ENCODE results near the gene CDK8.

GRCh38 chr13:26280295-26280694 is 26.4 kb downstream of the CDK8 start:
- TF ChIP-seq CEBPB (tag; IDR thresholded peaks at IDR 0.05), result no peak
- TF ChIP-seq TCF7 (IDR thresholded peaks at IDR 0.05; ENCODE audit: borderline replicate concordance), result no peak
- no peak for TF ChIP-seq CTCF (IDR thresholded peaks at IDR 0.05 in 2 of 3, conservative IDR thresholded peaks at IDR 0.05 in 1 of 3; ENCODE audit: insufficient read depth in 2 of 3, low read depth in 1 of 3, low read length in 3 of 3)
- TF ChIP-seq POLR2AphosphoS2 (IDR thresholded peaks at IDR 0.05; ENCODE audit: low read length), result no peak
- no peak for TF ChIP-seq ZNF121 (CRISPR knock-in tag; conservative IDR thresholded peaks at IDR 0.05)
- no peak for TF ChIP-seq RBBP5 (IDR thresholded peaks at IDR 0.05; ENCODE audit: borderline replicate concordance, insufficient read depth, low read length, poor library complexity, severe bottlenecking)

All from K562 (cell line).